SU-DHL-6 (cell line): Measurements from ENCODE around the gene COL5A1.

Source experiments
- EZH2phosphoT487 ChIP-seq: fragments of 200-600 bp; sonication (generic), shearing (Covaris generic); conservative IDR thresholded peaks from 2 replicates; pipeline ENCODE4 v1.6.1; 2018; ENCODE audit warnings: mild to moderate bottlenecking, antibody characterized with exemption, low read length, moderate library complexity, mixed read lengths
- TF ChIP-seq, protein P1 (sequence below): fragments of 200-600 bp; sonication (generic); IDR thresholded peaks from one replicate; pipeline ENCODE4 v1.5.1; 2017; ENCODE audit warnings: antibody characterized with exemption, mild to moderate bottlenecking, low read length, moderate library complexity; ENCODE audit not compliant: insufficient read depth, poor library complexity, severe bottlenecking

DNA sequence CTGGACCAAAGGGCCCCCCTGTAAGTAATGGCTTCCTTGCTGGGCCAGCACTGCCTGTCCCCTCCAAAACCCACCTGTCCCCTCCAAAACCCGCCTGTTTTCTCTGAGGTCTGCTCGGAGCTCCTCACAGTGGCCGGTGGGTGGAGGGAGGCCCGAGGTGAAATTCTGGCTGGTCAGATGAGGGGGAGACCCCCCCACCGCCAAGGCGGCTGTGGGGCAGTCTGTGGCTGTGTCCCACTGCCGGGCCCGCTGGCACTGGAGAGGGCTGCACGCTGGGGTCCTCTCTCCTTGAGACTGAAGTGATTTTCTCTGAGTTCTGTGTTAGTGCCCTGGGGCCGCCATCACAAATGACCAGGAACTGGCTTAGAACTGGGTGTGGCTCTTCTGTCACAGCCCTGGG is 155.3 kb downstream of the COL5A1 start:
- TF ChIP-seq, protein P1, sequence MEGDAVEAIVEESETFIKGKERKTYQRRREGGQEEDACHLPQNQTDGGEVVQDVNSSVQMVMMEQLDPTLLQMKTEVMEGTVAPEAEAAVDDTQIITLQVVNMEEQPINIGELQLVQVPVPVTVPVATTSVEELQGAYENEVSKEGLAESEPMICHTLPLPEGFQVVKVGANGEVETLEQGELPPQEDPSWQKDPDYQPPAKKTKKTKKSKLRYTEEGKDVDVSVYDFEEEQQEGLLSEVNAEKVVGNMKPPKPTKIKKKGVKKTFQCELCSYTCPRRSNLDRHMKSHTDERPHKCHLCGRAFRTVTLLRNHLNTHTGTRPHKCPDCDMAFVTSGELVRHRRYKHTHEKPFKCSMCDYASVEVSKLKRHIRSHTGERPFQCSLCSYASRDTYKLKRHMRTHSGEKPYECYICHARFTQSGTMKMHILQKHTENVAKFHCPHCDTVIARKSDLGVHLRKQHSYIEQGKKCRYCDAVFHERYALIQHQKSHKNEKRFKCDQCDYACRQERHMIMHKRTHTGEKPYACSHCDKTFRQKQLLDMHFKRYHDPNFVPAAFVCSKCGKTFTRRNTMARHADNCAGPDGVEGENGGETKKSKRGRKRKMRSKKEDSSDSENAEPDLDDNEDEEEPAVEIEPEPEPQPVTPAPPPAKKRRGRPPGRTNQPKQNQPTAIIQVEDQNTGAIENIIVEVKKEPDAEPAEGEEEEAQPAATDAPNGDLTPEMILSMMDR: no peak
- no peak for TF ChIP-seq EZH2phosphoT487
